IPS-20b (cell line): Measurements from ENCODE around the gene FMN1.

ENCODE experiments used
- H3K27ac ChIP-seq: one replicate; pipeline ENCODE4 v1.5.1; 2013; ENCODE audit warnings: low read length
- H3K27me3 ChIP-seq: 2 replicates; pipeline ENCODE4 v1.6.1; 2013; ENCODE audit warnings: mild to moderate bottlenecking, low read length, inconsistent platforms; ENCODE audit not compliant: insufficient read depth
- H3K36me3 ChIP-seq: 2 replicates; pipeline ENCODE4 v1.6.1; 2013; ENCODE audit warnings: low read depth, mild to moderate bottlenecking, inconsistent platforms, low read length, moderate library complexity; ENCODE audit not compliant: insufficient read depth
- H3K4me1 ChIP-seq: 2 replicates; pipeline ENCODE4 v1.6.1; 2013; ENCODE audit warnings: mild to moderate bottlenecking, control low read depth, inconsistent platforms, low read length, moderate library complexity; ENCODE audit not compliant: insufficient read depth
- H3K4me3 ChIP-seq: 2 replicates; pipeline ENCODE4 v1.5.1; 2013; ENCODE audit warnings: mild to moderate bottlenecking, low read length, inconsistent platforms
- H3K9ac ChIP-seq: 2 replicates; pipeline ENCODE4 v1.6.1; 2013; ENCODE audit warnings: low read depth, mild to moderate bottlenecking, inconsistent platforms, low read length, moderate library complexity
- H3K9me3 ChIP-seq: 2 replicates; pipeline ENCODE4 v1.6.1; 2013; ENCODE audit warnings: mild to moderate bottlenecking, low read depth, low read length, inconsistent platforms; ENCODE audit not compliant: insufficient read depth

The FMN1 gene

GRCh38 chr15:33194237-33194636, 277 bp downstream of the FMN1 start:
- H3K4me3 ChIP-seq: peak overlapping the region; percentile 86
- H3K36me3 ChIP-seq: no peaks in the 10 kb centered on the region
- peaks cover 5% of the 10 kb centered on the region; the same call in 1 of the 2 replicates for H3K4me1 ChIP-seq
- no peaks in the 10 kb centered on the region for H3K9me3 ChIP-seq
- H3K27me3 ChIP-seq: peaks cover 17% of the 10 kb centered on the region; the same call in 1 of the 2 replicates
- no peak overlapping the region for H3K27ac ChIP-seq
- H3K9ac ChIP-seq: 0 out of 2 replicates have a peak overlapping the region, but pooled peaks have one; percentile 34

GRCh38 chr15:33191591-33191990, 2.9 kb downstream of the FMN1 start:
- no peak overlapping the region for H3K27ac ChIP-seq
- H3K4me1 ChIP-seq: peaks cover 5% of the 10 kb centered on the region; the same call in 1 of the 2 replicates
- peaks cover 17% of the 10 kb centered on the region; the same call in 1 of the 2 replicates for H3K27me3 ChIP-seq
- no peak overlapping the region for H3K9ac ChIP-seq
- H3K4me3 ChIP-seq: no peak overlapping the region
- no peaks in the 10 kb centered on the region for H3K36me3 ChIP-seq
- no peaks in the 10 kb centered on the region for H3K9me3 ChIP-seq

GRCh38 chr15:33190539-33190938, 4.0 kb downstream of the FMN1 start:
- H3K9ac ChIP-seq: no peak overlapping the region
- H3K36me3 ChIP-seq: no peaks in the 10 kb centered on the region
- H3K27me3 ChIP-seq: peaks cover 15% of the 10 kb centered on the region; the same call in 1 of the 2 replicates
- no peak overlapping the region for H3K4me3 ChIP-seq
- H3K4me1 ChIP-seq: peaks cover 5% of the 10 kb centered on the region; the same call in 1 of the 2 replicates
- H3K9me3 ChIP-seq: no peaks in the 10 kb centered on the region
- no peak overlapping the region for H3K27ac ChIP-seq

- H3K9me3 ChIP-seq: no peaks in the 10 kb centered on the region
- no peak overlapping the region for H3K9ac ChIP-seq
- H3K4me1 ChIP-seq: peaks cover 5% of the 10 kb centered on the region; the same call in 1 of the 2 replicates
- no peaks in the 10 kb centered on the region for H3K36me3 ChIP-seq
- H3K4me3 ChIP-seq: no peak overlapping the region
- H3K27me3 ChIP-seq: peaks cover 8% of the 10 kb centered on the region; the same call in 1 of the 2 replicates
- H3K27ac ChIP-seq: no peak overlapping the region
Observed at GRCh38 chr15:33188641-33189257, 5.8 kb downstream of the FMN1 start.

- no peak overlapping the region for H3K27ac ChIP-seq
- H3K9me3 ChIP-seq: no peaks in the 10 kb centered on the region
- H3K4me3 ChIP-seq: no peak overlapping the region
- H3K36me3 ChIP-seq: no peaks in the 10 kb centered on the region
- H3K9ac ChIP-seq: no peak overlapping the region
- H3K27me3 ChIP-seq: peaks cover 2% of the 10 kb centered on the region; the same call in 1 of the 2 replicates
- no peaks in the 10 kb centered on the region; the same call in 1 of the 2 replicates for H3K4me1 ChIP-seq
Observed at GRCh38 chr15:33188159-33188558, 6.4 kb downstream of the FMN1 start.

GRCh38 chr15:33183334-33183733, 11.2 kb downstream of the FMN1 start:
- Histone ChIP-seq H3K9ac (no peak overlapping the region), H3K9me3 (no peaks in the 10 kb centered on the region), H3K36me3 (no peaks in the 10 kb centered on the region), H3K4me1 (peaks cover 14% of the 10 kb centered on the region; the same call in 1 of the 2 replicates), H3K4me3 (no peak overlapping the region), H3K27me3 (no peaks in the 10 kb centered on the region), H3K27ac (no peak overlapping the region)

GRCh38 chr15:33182926-33183325, 11.6 kb downstream of the FMN1 start:
- Histone ChIP-seq H3K9ac (no peak overlapping the region), H3K27me3 (no peaks in the 10 kb centered on the region), H3K9me3 (no peaks in the 10 kb centered on the region), H3K36me3 (no peaks in the 10 kb centered on the region), H3K4me3 (no peak overlapping the region), H3K27ac (no peak overlapping the region), H3K4me1 (peaks cover 14% of the 10 kb centered on the region; the same call in 1 of the 2 replicates)

- Histone ChIP-seq H3K4me1 (peaks cover 14% of the 10 kb centered on the region; the same call in 1 of the 2 replicates), H3K27ac (no peak overlapping the region), H3K9me3 (no peaks in the 10 kb centered on the region), H3K4me3 (no peak overlapping the region), H3K36me3 (no peaks in the 10 kb centered on the region), H3K27me3 (no peaks in the 10 kb centered on the region), H3K9ac (no peak overlapping the region)
Observed at GRCh38 chr15:33182278-33182905, 12.1 kb downstream of the FMN1 start.

- Histone ChIP-seq H3K9me3 (no peaks in the 10 kb centered on the region), H3K36me3 (no peaks in the 10 kb centered on the region), H3K4me1 (peaks cover 14% of the 10 kb centered on the region; the same call in 1 of the 2 replicates), H3K9ac (0 out of 2 replicates have a peak overlapping the region, but pooled peaks have one; percentile 11), H3K27me3 (no peaks in the 10 kb centered on the region), H3K27ac (no peak overlapping the region), H3K4me3 (no peak overlapping the region)
Observed at GRCh38 chr15:33179874-33180273, 14.6 kb downstream of the FMN1 start.

GRCh38 chr15:33171202-33171601, 23.3 kb downstream of the FMN1 start:
- no peak overlapping the region for H3K4me3 ChIP-seq
- H3K27me3 ChIP-seq: no peaks in the 10 kb centered on the region
- no peaks in the 10 kb centered on the region for H3K4me1 ChIP-seq
- no peak overlapping the region for H3K9ac ChIP-seq
- H3K9me3 ChIP-seq: no peaks in the 10 kb centered on the region
- no peaks in the 10 kb centered on the region for H3K36me3 ChIP-seq
- no peak overlapping the region for H3K27ac ChIP-seq

GRCh38 chr15:33169625-33170024, 24.9 kb downstream of the FMN1 start:
- Histone ChIP-seq H3K4me1 (no peaks in the 10 kb centered on the region), H3K9ac (no peak overlapping the region), H3K9me3 (no peaks in the 10 kb centered on the region), H3K27ac (no peak overlapping the region), H3K27me3 (no peaks in the 10 kb centered on the region), H3K36me3 (no peaks in the 10 kb centered on the region), H3K4me3 (no peak overlapping the region)

- H3K4me3 ChIP-seq: no peak overlapping the region
- no peaks in the 10 kb centered on the region for H3K36me3 ChIP-seq
- H3K9me3 ChIP-seq: no peaks in the 10 kb centered on the region
Observed at GRCh38 chr15:33168444-33168843, 26.1 kb downstream of the FMN1 start.

More at GRCh38 chr15:33168444-33168843, 26.1 kb downstream of the FMN1 start:
- H3K27me3 ChIP-seq: no peaks in the 10 kb centered on the region
- no peak overlapping the region for H3K27ac ChIP-seq
- no peak overlapping the region for H3K9ac ChIP-seq
- H3K4me1 ChIP-seq: no peaks in the 10 kb centered on the region
